Pericardium fibroblast (primary cell): ENCODE measurements around the gene ITPA. TPM values are rescaled to one million over a fixed set of nuclear protein-coding genes. Genes with fewer than 3 reads are reported as not detected.

Source experiments
- total RNA-seq: library from RNA; depleted of rRNA; stranded (reverse); fragments of >200 nt; gene quantifications from 2 replicates; pipeline ENCODE4 v1.2.3, GENCODE V29; 2015

ITPA gene
- total RNA-seq, result 39.9 and 44.3 TPM in 2 replicates

DNA sequence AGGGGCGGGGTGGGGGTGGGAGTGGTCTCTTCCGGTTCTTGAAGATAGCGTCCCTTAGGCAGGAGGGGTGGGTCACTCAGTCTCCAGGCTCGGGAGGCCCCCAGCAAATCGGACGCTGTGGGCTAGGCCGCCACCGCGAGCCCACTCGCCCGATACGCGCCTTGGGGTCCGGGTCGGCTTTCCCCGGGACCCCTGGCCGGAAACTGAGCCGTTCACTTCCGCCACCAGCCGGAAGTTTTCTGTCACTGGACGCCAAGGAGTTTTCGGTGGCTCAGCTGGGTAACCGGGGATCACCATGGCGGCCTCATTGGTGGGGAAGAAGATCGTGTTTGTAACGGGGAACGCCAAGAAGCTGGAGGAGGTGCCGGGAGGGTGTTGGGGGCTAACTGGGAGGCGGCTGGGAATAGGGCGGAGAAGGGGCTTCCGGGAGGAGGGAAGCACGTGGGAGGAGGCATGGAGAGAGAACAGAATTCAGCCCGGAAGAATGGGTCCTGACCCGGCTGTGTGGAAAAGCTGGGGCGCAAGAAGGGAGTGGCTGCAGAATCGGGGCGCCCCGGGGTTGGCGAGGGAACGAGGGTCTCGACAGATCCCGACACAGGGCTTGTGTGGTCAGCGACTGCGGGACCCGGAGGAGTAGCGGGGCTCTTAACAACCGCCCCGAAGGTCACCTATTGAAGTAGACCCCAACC is at the start of gene ITPA:
Gene ITPA, plus strand, starts transcription at position 242 of the 689 bp plus-strand sequence. Its CDS starts 54 bp downstream, at position 296.

DNA sequence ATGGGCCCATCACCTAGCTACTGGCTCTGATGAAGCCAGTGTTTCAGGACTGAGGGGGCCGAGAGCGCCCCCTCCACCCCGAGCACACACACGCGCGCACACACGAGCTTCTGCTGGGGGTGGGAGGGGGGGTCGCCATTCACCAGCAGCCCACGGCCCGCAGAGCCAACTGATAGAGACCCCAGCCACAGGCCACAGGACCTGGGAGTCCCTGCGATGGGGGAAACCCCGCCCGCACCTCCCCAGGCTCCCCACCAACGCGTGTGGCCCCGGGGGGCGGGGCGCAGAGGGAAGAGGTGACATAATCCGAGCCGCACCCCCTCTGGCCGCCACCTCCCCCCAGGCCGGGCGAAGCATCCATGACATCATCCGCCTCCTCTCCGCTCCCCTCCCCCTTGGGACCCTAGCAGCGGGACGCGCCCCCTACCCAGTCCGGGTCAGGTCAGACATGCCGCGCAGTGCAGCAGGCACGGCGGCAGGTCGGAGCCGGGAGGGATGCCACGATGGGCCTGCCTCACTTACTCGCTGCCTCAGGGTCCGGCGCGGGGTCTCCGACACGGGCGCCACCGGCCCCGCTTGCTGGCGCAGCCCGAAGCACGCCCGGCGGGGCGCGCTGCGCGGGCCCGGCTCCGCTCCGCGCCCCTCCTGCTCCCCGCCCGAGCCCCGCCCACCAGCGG is 36.2 kb upstream of the ITPA start, which contains the start of gene LZTS3:
Gene LZTS3, minus strand, starts transcription at position 617 of the 677 bp plus-strand sequence. CDS start 6,386 bp downstream, outside the sequence.

GRCh38 chr20:3204124-3204794 is 5.0 kb upstream of the ITPA start, which contains the start of gene DDRGK1:
DDRGK1 (minus strand) TSS chr20:3204682; CDS start chr20:3204627, 55 bp downstream.

DNA sequence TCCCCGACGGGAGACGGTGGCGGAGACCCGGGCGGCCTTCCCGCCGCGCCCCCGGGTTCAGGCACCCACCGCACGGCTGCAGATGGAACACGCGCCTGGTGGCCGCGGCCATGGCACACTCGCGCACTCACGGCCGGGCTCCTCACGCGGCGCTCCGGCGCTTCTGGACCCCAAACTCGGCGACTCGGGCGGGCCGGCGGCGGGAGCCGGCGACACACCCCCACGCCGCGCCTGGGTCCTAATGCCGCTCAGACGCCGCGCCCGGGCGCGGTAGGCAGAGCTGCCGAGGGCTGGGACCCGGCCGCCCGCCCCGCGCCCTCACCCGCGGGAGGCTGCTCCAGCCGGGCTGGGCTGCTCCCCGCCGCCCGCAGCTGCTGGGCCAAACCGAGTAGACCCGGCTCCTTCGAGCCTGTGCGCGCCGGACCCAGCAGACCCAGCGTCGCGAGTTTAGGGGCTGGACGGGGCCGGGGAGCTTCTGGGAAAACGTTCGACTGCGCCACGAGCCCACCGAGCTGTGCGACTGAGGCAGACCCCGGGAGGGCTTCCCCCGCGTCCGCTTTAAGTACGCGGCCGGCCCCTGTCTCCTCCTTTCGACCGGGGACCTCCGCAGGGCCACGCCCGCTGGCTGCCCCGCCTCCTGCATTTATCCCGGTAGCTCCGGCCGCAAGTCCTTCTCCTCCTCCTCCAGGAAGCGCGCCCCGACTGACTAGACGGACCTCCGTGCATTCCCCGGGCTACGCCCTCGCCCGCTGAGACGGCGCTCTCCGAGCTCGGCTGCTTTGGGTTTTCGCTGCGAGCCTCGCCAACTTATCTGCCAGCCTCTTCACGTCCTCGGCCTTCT is 29.9 kb downstream of the ITPA start, which contains the start of gene SLC4A11:
Gene SLC4A11, minus strand, starts transcription at position 165 of the 841 bp plus-strand sequence. Its CDS starts 53 bp downstream, at position 112.

Other genes starting within 250 kb of the ITPA start
- gene GNRH2, start 165.9 kb upstream of the ITPA start, total RNA-seq, result not detected in 2 replicates
- gene MRPS26, start 163.4 kb upstream of the ITPA start, total RNA-seq, result 43.1 and 59.0 TPM in 2 replicates
- not detected in 2 replicates for gene OXT, start 137.9 kb upstream of the ITPA start, total RNA-seq
- not detected in 2 replicates for gene AVP, start 124.8 kb upstream of the ITPA start, total RNA-seq
- 5.5 and 13.9 TPM in 2 replicates for gene FASTKD5, start 49.6 kb upstream of the ITPA start, total RNA-seq
- gene UBOX5, start 49.6 kb upstream of the ITPA start, total RNA-seq, result 4.0 and 4.6 TPM in 2 replicates
- 5.1 and 5.7 TPM in 2 replicates for gene LZTS3, start 35.9 kb upstream of the ITPA start, total RNA-seq
- 44.4 and 54.8 TPM in 2 replicates for gene DDRGK1, start 4.8 kb upstream of the ITPA start, total RNA-seq
- 1.4 TPM in 2 replicates for gene SLC4A11, start 29.7 kb downstream of the ITPA start, total RNA-seq
- 10.0 and 11.4 TPM in 2 replicates for gene DNAAF9, start 198.2 kb downstream of the ITPA start, total RNA-seq